NCI-H526 (cell line): ENCODE results near the gene TMEM52.

ENCODE experiments used
- DNase-seq, 2 experiments: peaks; one replicate each; lab custom pipeline; 2025; lab: John Stamatoyannopoulos, UW

The TMEM52 gene

GRCh38 chr1:1918901-1919303 lies at the start of gene TMEM52:
TMEM52 (minus strand) TSS chr1:1919279; CDS start chr1:1919265, 14 bp downstream.
- DNase-seq, result no peak

GRCh38 chr1:1967879-1968278 lies 48.8 kb upstream of the TMEM52 start:
- no peak for DNase-seq

GRCh38 chr1:1967151-1967550 lies 48.1 kb upstream of the TMEM52 start:
- no peak for DNase-seq

- no peak for DNase-seq
Observed at GRCh38 chr1:1966071-1966740, 47.1 kb upstream of the TMEM52 start.

DNA sequence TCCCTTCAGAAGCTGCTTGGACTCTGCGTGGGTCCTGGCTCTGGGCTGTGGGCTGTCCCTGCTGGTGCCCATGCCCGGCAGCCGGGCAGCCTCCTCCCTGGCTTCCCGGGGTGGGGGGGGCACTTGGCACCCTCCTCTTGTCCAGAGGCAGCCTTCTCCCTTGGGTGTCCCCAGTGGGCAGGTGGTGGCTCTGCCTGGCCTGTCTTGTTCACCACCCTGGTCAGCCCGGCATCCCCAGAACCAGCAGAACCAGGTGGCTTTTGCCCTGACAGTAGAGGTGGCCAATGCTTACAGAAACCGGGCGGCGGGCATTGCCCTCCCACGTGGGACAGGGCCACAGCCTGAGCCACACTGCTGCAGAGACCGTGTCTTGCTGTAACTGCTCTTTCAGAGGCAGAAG lies 46.5 kb upstream of the TMEM52 start:
- no peak for DNase-seq

DNA sequence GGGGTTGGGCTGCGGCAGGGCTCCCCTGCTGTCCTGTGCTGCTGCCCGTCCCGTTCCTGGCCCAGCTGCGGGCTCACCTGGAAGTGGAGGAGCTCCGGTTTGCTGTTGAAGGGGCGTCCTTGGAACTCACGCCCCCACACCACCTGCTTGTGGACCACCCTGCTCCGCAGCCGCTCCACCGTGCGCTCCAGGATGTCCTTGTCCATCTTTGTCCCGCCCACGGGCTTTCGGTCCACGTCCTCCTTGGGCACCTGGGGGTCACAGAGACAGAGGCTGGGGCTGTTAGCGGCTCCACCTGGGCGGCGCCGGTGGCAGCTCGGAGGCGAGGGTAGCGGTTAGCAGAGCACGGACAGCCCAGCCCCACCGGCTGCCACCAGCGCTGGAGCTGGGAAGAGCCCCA lies 45.7 kb upstream of the TMEM52 start:
- peak in 1 of 2 experiments; percentile 19 for DNase-seq

GRCh38 chr1:1963570-1963969 lies 44.5 kb upstream of the TMEM52 start:
- no peak for DNase-seq

DNA sequence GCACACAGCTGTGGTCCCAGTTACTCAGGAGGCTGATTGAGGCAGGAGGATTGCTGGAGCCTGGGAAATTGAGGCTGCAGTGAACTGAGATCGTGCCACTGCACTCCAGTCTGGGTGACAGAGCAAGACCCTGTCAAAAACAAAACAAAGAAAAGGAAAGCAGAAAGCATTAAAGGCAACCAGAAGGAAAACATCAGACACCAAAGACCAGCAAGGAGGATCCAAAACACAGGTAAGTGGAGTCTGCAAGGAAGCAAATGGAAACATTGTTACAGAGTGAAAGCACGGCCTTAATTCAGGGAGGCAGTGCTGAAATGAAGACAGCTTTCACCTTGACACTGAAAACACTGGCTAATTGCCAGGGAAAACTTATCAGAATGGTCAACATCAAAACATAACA lies 43.7 kb upstream of the TMEM52 start:
- DNase-seq, result no peak

DNA sequence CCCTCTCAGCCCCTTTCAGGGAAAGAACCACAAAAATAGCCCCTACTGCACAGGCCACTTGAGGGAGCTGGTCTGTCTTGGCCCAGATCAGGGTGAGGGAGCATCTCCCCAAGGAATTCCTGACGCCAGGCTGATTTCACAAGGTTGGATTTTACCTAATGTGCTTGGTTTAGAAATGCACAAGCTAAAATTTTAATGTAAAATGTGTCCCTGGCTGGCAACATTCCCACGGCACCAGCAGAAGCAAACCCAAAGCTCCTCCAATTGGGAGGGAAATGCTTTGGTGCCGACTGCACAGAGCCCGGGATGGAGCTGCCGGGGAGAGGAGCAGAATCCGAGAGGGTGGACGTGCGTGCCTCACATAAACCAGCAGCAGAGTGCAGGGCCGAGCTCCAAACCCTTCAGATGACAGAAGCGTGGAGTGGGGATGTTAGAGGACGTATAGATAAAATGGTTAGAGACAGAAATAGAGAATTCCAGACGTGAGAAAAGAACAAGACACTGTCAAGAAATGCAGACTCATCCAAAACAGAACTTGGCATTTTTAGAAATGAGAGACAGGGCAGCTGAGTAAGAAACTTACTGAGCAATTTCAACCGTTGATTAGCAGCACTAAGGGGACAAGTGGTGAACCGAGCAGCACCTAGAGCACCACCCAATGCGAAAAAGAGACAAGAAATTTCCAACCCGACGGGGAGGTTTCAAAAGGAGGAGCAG lies 41.6 kb upstream of the TMEM52 start:
- DNase-seq, result no peak

DNA sequence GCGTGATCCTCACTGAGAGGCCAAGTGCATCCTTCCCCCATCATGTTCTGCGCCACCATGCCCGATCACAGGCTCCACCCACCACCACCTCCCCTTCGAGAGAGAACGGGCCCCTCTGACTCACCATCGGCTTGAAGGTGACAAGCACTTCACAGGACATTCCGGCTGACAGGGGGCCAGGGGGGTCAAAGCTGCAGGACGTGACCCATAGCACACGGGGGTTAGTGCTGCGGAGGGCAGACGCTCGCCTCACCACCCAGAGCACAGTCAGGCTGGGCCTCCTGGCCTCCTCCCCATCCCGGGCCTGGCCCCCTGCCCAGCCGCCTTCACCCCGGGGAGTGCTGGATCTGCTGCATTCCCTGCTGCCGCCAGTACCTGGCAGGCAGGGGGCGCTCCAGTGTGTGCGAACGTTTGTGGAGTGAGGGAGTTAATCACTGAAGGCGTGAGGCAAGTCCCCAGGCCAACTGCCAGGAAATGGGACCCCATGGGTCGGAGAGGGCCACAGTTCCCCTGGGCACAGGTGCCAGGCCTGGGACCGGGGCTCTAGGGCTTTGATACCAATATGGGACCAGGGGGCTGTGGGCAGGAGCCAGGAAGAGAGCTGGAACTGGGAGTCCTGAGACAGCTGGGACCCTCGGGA lies 40.9 kb upstream of the TMEM52 start:
- DNase-seq, result peak; percentile 58 to 89

DNA sequence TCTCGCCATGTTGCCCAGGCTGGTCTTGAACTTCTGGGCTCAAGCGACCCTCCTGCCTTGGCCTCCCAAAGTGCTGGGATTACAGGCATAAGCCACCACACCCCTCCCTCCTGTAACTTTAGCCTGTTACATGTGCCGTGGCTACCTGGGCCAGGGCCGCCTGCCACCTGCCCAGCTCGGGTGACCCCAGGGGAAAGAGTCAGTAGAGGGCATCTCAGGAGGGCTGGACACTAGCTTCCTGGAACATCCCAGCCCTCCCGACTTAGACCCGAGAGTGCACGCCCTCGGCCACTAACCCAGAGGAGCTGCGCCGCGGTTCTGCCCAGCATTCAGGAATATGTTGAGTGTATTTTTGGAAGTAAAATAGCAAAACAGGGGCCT lies 40.4 kb upstream of the TMEM52 start:
- no peak for DNase-seq

GRCh38 chr1:1958071-1958541 lies 39.0 kb upstream of the TMEM52 start:
- DNase-seq, result no peak

DNA sequence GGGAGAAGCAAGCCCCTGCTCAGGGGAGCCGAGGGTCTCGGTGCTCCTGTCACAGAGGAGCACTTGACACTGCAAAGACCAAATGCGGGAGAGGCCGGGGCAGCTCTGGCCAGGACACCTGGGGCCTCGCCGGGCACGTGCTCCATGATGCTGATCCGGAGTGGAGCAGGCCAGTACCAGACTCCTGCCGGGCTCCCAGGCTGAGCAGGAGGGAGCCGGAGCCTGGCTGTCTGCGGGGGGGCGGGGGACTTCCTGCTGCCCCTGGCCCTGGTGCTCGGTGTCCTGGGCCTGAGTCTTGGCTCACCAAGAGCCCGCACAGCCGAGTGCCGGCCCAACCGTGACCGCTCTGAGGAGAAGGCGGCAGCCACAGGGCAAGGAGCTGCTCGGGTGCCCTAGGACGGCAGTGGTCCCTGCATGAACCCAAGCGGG lies 38.5 kb upstream of the TMEM52 start:
- DNase-seq, result no peak

GRCh38 chr1:1956586-1957532 lies 37.8 kb upstream of the TMEM52 start:
- DNase-seq, result no peak

DNA sequence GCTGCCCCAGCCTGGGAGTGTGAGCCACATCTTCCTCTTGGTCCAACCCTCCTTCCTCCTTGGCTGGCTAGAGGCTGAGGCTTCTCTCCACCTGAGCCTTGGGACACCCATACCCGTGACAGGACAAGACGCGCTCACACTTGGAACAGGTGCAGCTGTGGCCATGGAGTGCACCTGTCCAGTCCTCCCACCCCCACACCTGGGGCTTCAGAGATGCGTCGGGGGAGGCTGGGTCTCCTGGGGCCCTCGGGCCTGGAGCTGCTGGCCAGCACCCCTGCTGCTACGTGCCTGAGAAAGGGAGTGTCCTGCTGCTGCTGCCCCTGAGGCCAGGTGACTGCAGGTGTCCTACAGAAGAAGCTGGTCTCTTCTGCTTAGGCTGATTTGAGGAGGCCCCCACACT lies 37.0 kb upstream of the TMEM52 start:
- DNase-seq, result no peak

DNA sequence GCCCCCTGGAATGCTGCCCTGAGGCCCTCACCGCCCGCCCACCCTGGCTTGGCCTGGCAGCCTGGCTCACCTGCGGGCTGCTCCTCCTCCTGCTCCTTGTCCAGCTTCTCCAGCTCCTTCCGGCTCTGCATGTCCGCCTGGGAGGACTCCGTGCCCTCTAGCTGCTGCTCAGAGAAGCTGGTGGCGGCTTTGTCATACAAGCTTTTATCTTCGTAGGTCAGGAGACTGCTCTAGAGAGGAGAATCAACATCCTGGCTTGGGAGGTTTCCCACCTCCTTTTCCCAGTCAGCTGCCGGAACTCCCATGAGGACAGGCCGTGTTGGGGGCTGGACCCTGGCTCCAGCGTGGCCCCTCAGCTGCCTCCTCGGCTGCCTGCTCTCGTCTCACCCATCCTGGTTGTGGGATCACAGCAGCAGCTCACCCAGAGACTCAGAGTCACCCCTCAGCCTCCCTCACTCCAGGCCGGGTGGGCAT lies 36.6 kb upstream of the TMEM52 start:
- DNase-seq, result no peak

GRCh38 chr1:1954831-1955441 lies 35.9 kb upstream of the TMEM52 start:
- peak in 1 of 2 experiments; percentile 21 for DNase-seq

DNA sequence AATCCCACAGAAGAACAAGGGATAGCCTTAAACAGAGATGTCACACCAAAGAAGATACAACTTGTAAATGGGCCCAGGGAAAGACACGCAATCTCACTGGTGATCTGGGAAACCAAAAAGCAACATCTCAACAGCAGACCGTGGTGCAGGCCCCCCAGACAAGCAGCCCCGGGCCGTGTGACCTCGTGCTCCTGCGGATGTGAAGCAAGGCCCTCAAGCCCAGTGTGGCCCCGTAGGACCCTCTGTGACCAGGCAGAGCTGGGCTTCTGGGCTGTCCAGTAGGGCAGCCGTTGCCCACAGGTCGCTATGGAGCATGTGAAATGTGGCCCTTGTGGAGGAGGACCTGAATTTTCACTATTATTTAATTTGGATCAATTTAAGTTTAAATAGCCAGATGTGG lies 34.9 kb upstream of the TMEM52 start:
- DNase-seq, result no peak

DNA sequence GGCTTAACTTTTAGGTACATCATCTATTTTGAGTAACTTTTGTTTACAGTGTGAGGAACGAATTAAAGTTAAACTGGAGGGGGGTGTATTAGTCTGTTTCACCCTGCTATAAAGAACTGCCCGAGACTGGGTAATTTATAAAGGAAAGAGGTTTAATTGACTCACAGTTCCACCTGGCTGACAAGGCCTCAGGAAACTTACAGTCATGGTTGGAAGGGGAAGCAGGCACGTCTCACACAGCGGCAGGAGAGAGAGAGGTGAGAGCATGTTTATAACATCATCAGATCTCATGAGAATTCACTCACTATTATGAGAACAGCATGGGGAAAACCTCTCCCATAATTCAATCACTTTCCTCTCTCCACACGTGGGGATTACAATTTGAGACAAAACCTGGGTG lies 31.9 kb upstream of the TMEM52 start:
- DNase-seq, result no peak

DNA sequence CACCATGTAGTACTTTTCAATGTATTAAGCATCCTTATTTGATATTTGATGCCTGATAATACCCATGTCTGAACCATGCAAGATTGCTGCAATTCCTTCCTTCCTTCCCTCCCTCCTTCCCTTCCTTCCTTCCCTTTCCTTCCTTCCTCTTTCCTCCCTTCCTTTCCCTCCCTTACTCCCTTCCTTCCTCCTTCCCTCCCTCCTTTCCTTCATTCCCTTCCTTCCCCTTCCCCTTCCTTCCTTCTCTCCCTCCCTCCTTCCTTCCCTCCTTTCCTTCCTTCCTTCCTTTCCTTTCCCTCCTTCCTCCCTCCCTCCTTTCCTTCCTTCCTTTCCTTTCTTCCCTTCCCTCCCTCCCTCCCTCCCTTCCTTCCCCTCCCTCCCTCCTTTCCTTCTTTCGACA lies 29.7 kb upstream of the TMEM52 start:
- DNase-seq, result no peak

DNA sequence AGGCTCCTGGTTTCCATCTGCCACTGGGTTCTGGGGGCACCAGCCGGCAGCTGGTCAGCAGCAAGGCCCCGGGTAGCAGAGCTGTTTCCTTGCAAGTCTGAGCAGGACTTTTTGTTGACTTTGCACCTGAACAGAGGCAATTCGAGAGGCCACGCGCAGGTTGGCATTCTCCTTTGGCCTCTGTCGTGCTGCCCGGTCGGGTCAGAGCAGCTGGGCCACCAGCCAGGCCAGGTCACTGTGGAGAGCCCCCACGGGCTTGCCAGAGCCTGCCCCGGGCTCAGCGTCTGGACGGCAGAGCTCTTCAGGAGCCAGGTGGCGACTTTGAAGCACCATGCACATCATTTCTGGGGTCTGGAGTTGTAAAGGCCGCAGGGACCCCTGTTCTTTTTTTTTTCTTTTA lies 28.4 kb upstream of the TMEM52 start:
- DNase-seq, result no peak
